GM12892 (cell line): ENCODE data around the gene RAET1G.

Source experiments
- POLR2A ChIP-seq: IDR thresholded peaks from 2 replicates; pipeline ENCODE4 v1.6.1; 2011; ENCODE audit warnings: low read depth, low read length, control low read depth
- POLR2AphosphoS5 ChIP-seq: IDR thresholded peaks from 2 replicates; pipeline ENCODE4 v1.6.1; 2011; ENCODE audit warnings: low read depth, low read length, control low read depth
- TAF1 ChIP-seq: IDR thresholded peaks from 2 replicates; pipeline ENCODE4 v1.6.1; 2011; ENCODE audit warnings: low read depth, mild to moderate bottlenecking, control low read depth, low read length, borderline replicate concordance

- TF ChIP-seq POLR2A (no peak), TAF1 (no peak), POLR2AphosphoS5 (no peak)
Measured at GRCh38 chr6:149887343-149887742, 35.6 kb downstream of the RAET1G start.
